ENCODE measurements around the gene CDH23. TPM values are rescaled to one million over a fixed set of nuclear protein-coding genes. Genes with fewer than 3 reads are reported as not detected.

CDH23 gene
- total RNA-seq, 1 experiment from 2014 or later, result 0.02 TPM

DNA sequence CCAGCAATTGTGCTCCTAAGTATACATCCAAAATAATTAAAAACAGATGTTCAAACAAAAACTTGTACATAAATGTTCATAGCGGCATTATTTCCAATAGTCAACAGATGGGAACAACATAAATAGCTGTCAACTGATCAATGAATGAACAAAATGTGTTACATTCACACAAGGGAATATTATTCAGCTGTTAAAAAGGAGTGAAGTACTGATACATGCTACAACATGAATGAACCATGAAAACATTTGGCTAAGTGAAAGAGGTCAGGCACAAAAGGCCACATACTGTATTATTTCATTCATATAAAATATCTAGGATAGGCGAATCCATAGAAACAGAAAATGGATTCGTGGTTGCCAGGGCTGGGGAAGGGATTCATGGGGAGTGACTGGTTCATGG, 109.1 kb downstream of the CDH23 start:
- no peak for DNase-seq (ENCODE audit: unreplicated experiment)
- Mint-ChIP-seq H3K4me3 (ENCODE audit: unreplicated experiment) (no peak overlapping the region), H3K27me3 (ENCODE audit: insufficient read depth, unreplicated experiment) (peaks cover 11% of the 10 kb centered on the region), H3K36me3 (ENCODE audit: insufficient read depth, unreplicated experiment) (no peaks in the 10 kb centered on the region), H3K4me1 (ENCODE audit: insufficient read depth, unreplicated experiment) (no peaks in the 10 kb centered on the region), H3K9me3 (ENCODE audit: unreplicated experiment) (no peaks in the 10 kb centered on the region), H3K27ac (ENCODE audit: low read depth, unreplicated experiment) (no peak overlapping the region)
- intact Hi-C loops (cut with micrococcal nuclease), result no loop called here
- ChIA-PET CTCF (no interaction called here), POLR2A (no interaction called here)
- TF ChIP-seq, protein P1, sequence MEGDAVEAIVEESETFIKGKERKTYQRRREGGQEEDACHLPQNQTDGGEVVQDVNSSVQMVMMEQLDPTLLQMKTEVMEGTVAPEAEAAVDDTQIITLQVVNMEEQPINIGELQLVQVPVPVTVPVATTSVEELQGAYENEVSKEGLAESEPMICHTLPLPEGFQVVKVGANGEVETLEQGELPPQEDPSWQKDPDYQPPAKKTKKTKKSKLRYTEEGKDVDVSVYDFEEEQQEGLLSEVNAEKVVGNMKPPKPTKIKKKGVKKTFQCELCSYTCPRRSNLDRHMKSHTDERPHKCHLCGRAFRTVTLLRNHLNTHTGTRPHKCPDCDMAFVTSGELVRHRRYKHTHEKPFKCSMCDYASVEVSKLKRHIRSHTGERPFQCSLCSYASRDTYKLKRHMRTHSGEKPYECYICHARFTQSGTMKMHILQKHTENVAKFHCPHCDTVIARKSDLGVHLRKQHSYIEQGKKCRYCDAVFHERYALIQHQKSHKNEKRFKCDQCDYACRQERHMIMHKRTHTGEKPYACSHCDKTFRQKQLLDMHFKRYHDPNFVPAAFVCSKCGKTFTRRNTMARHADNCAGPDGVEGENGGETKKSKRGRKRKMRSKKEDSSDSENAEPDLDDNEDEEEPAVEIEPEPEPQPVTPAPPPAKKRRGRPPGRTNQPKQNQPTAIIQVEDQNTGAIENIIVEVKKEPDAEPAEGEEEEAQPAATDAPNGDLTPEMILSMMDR (IDR thresholded peaks at IDR 0.05; ENCODE audit: unreplicated experiment), result no peak
- no TSS peak for BruUV-seq (replicated peaks)

DNA sequence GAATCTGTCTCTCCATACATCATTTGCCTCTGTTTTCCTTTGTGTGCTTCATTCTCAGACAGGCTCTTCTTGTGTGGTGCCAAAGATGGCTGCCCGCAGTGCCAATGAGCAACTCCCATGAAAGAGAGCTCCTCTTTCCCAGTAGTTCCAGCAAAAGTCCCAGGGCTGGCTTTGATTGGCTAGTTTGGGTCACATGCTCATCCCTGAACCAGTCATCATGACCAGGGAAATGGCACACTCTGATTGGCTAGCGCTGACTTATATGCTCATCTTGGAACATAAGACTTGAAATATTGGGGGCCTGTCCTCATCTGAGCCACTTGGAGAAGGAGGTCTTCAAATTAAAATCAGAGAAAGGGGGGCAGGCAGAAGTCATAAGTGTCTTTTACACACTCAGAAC, 112.7 kb downstream of the CDH23 start:
- intact Hi-C loops (cut with micrococcal nuclease), result no loop called here
- TF ChIP-seq, protein P1 (IDR thresholded peaks at IDR 0.05; ENCODE audit: unreplicated experiment), result no peak
- Mint-ChIP-seq H3K4me1 (ENCODE audit: insufficient read depth, unreplicated experiment) (no peaks in the 10 kb centered on the region), H3K27me3 (ENCODE audit: insufficient read depth, unreplicated experiment) (no peaks in the 10 kb centered on the region), H3K9me3 (ENCODE audit: unreplicated experiment) (no peaks in the 10 kb centered on the region), H3K4me3 (ENCODE audit: unreplicated experiment) (no peak overlapping the region), H3K27ac (ENCODE audit: low read depth, unreplicated experiment) (no peak overlapping the region), H3K36me3 (ENCODE audit: insufficient read depth, unreplicated experiment) (no peaks in the 10 kb centered on the region)
- CTCF ChIA-PET, result interaction anchor here (1.5 kb wide), 1 partner anchor 198 kb away, joined by 3 read pairs; no protein-coding TSS in a partner anchor
- DNase-seq (ENCODE audit: unreplicated experiment), result no peak
- POLR2A ChIA-PET, result no interaction called here
- no TSS peak for BruUV-seq (replicated peaks)

DNA sequence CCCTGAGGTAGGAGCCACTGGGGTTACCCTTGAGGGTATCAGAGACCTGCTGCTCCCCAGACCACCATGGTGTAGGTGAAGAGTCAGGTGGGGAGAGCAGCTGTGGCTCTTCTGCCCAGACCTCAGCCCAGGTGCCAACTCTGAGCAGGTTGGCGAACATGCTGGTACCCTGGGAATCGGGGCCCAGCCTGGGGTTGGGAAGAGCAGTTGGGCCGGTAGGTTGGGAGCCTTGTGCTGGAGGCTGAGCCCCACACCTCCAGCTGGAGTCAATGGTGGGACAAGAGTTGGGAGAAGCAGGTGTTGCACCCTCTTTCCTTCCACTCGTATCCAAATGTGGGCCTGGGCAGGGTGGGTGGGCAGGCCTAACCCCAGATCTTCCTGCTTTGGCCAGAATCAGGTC, 114.5 kb downstream of the CDH23 start:
- TF ChIP-seq, protein P1 (IDR thresholded peaks at IDR 0.05; ENCODE audit: unreplicated experiment), result no peak
- intact Hi-C loops (cut with micrococcal nuclease), result no loop called here
- no peaks in the 10 kb centered on the region for H3K4me1 Mint-ChIP-seq (ENCODE audit: insufficient read depth, unreplicated experiment)
- no TSS peak for BruUV-seq (replicated peaks)
- no peak overlapping the region for H3K4me3 Mint-ChIP-seq (ENCODE audit: unreplicated experiment)
- CTCF ChIA-PET, result interaction anchor here (1.2 kb wide), 1 partner anchor 17 kb away, joined by 4 read pairs; no protein-coding TSS in a partner anchor
- POLR2A ChIA-PET, result no interaction called here
- peaks cover 12% of the 10 kb centered on the region for H3K27me3 Mint-ChIP-seq (ENCODE audit: insufficient read depth, unreplicated experiment)
- no peak for DNase-seq (ENCODE audit: unreplicated experiment)
- H3K27ac Mint-ChIP-seq (ENCODE audit: low read depth, unreplicated experiment), result no peak overlapping the region
- H3K36me3 Mint-ChIP-seq (ENCODE audit: insufficient read depth, unreplicated experiment), result no peaks in the 10 kb centered on the region
- H3K9me3 Mint-ChIP-seq (ENCODE audit: unreplicated experiment), result no peaks in the 10 kb centered on the region

DNA sequence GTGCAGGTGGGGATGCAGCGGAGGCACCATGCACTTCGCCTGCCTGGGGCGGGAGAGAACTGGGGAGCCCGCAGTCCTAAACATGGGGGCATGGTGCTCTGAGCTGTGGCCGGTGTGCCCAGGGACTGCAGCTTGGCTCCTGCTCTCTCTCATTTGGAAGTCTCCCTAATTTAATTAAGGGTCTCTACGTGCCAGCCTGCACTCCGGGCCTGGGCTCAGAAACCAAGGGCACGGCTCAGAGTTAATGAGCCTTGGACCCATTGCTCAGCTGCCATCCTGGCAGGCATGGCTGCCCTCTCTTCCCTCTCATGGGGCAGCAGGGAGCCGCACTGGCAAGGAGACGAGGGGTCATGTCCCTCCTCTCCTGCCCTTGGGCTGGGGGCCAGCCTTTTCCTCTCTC, 115.6 kb downstream of the CDH23 start:
- Mint-ChIP-seq H3K9me3 (ENCODE audit: unreplicated experiment) (no peaks in the 10 kb centered on the region), H3K27ac (ENCODE audit: low read depth, unreplicated experiment) (no peak overlapping the region), H3K36me3 (ENCODE audit: insufficient read depth, unreplicated experiment) (no peaks in the 10 kb centered on the region), H3K4me1 (ENCODE audit: insufficient read depth, unreplicated experiment) (no peaks in the 10 kb centered on the region), H3K4me3 (ENCODE audit: unreplicated experiment) (no peak overlapping the region), H3K27me3 (ENCODE audit: insufficient read depth, unreplicated experiment) (peaks cover 12% of the 10 kb centered on the region)
- no TSS peak for BruUV-seq (replicated peaks)
- no peak for DNase-seq (ENCODE audit: unreplicated experiment)
- ChIA-PET CTCF (interaction anchor here (0.6 kb wide), 1 partner anchor 1720 kb away, joined by 5 read pairs; no protein-coding TSS in a partner anchor), POLR2A (interaction anchor here (1.8 kb wide), 1 partner anchor 10 kb away, joined by 3 read pairs; no protein-coding TSS in a partner anchor)
- intact Hi-C loops (cut with micrococcal nuclease), result no loop called here
- TF ChIP-seq, protein P1 (IDR thresholded peaks at IDR 0.05; ENCODE audit: unreplicated experiment), result no peak
